Smooth muscle cell (in vitro differentiated cells): Measurements from ENCODE around the gene SMC1B. TPM values are rescaled to one million over a fixed set of nuclear protein-coding genes. Genes with fewer than 3 reads are reported as not detected.

ENCODE experiments used
- DNase-seq: peaks from one replicate; lab custom pipeline; 2025; ENCODE audit not compliant: unreplicated experiment; lab: John Stamatoyannopoulos, UW
- H2AFZ ChIP-seq: fragments of 200-600 bp; sonication (generic); 2 replicates; pipeline ENCODE4 v1.6.0; 2016; ENCODE audit warnings: antibody characterized with exemption, low read depth, mild to moderate bottlenecking
- H3F3A ChIP-seq: fragments of 200-600 bp; sonication (generic); 2 replicates; pipeline ENCODE4 v1.6.0; 2017; ENCODE audit warnings: antibody characterized with exemption, low read depth
- H3K27ac ChIP-seq: fragments of 200-600 bp; sonication (generic); 2 replicates; pipeline ENCODE4 v1.5.1; 2016; ENCODE audit warnings: low read depth, mild to moderate bottlenecking
- H3K27me3 ChIP-seq: fragments of 200-600 bp; sonication (generic); 2 replicates; pipeline ENCODE4 v1.6.1; 2016; ENCODE audit warnings: low read depth, mild to moderate bottlenecking
- H3K36me3 ChIP-seq: fragments of 200-600 bp; sonication (generic); 2 replicates; pipeline ENCODE4 v1.5.1; 2016; ENCODE audit warnings: low read depth
- H3K4me1 ChIP-seq: fragments of 200-600 bp; sonication (generic); 2 replicates; pipeline ENCODE4 v1.5.1; 2016; ENCODE audit warnings: low read depth
- H3K4me2 ChIP-seq: fragments of 200-600 bp; sonication (generic); 2 replicates; pipeline ENCODE4 v1.6.0; 2016; ENCODE audit warnings: mild to moderate bottlenecking
- H3K4me3 ChIP-seq: fragments of 200-600 bp; sonication (generic); 2 replicates; pipeline ENCODE4 v1.5.1; 2016; ENCODE audit warnings: mild to moderate bottlenecking
- H3K79me2 ChIP-seq: fragments of 200-600 bp; sonication (generic); 2 replicates; pipeline ENCODE4 v1.6.0; 2016; ENCODE audit warnings: low read depth, mild to moderate bottlenecking
- H3K9ac ChIP-seq: fragments of 200-600 bp; sonication (generic); 2 replicates; pipeline ENCODE4 v1.6.0; 2016; ENCODE audit warnings: low read depth
- H3K9me3 ChIP-seq: fragments of 200-600 bp; sonication (generic); replicated peaks from 2 replicates; pipeline ENCODE4 v1.5.1; 2016; ENCODE audit warnings: low read depth
- H4K20me1 ChIP-seq: fragments of 200-600 bp; sonication (generic); 2 replicates; pipeline ENCODE4 v1.6.0; 2016; ENCODE audit warnings: low read depth
- CTCF ChIP-seq: fragments of 200-600 bp; sonication (generic); IDR thresholded peaks from 2 replicates; pipeline ENCODE4 v1.5.1; 2017; ENCODE audit warnings: borderline replicate concordance, mild to moderate bottlenecking, antibody characterized with exemption; ENCODE audit not compliant: insufficient read depth, poor library complexity, severe bottlenecking
- WGBS: methylation state at CpG from one replicate; pipeline ENCODE4 v1.1.7; 2016; ENCODE audit warnings: low lambda C conversion rate; 5-methylcytosine and 5-hydroxymethylcytosine counted together
- polyA plus RNA-seq: library from polyadenylated mRNA; unstranded; fragments of >200 nt; fragmentation: Nextera tagmentation; extraction: Ambion mirVana; gene quantifications from 2 replicates; pipeline ENCODE4 v1.2.1, GENCODE V29; 2016
- total RNA-seq: library from RNA; depleted of rRNA; stranded (reverse); fragments of >200 nt; gene quantifications from 2 replicates; pipeline ENCODE4 v1.2.3, GENCODE V29; 2014

Gene SMC1B
- total and polyA plus RNA-seq, 2 experiments from 2014 or later: 0.06 TPM; not detected in 1

- WGBS: 85% methylated on average over 4 of the region's 4 CpGs
- H4K20me1 ChIP-seq: no peaks in the 10 kb centered on the region
- H3K27me3 ChIP-seq: no peaks in the 10 kb centered on the region
- H3K36me3 ChIP-seq: no peaks in the 10 kb centered on the region
- H3K4me1 ChIP-seq: no peaks in the 10 kb centered on the region
- no peak for TF ChIP-seq CTCF
- H3K4me3 ChIP-seq: no peak overlapping the region
- H3K9ac ChIP-seq: no peak overlapping the region
- no peak for DNase-seq
- H3F3A ChIP-seq: peaks cover 4% of the 10 kb centered on the region
- H3K4me2 ChIP-seq: no peak overlapping the region
- H3K79me2 ChIP-seq: no peaks in the 10 kb centered on the region
- no peak overlapping the region for H3K27ac ChIP-seq
- H2AFZ ChIP-seq: no peak overlapping the region
- H3K9me3 ChIP-seq: no peaks in the 10 kb centered on the region
Observed at GRCh38 chr22:45455621-45456020, 42.2 kb upstream of the SMC1B start.

GRCh38 chr22:45455212-45455611 lies 41.8 kb upstream of the SMC1B start:
- H3K79me2 ChIP-seq: no peaks in the 10 kb centered on the region
- no peak overlapping the region for H3K4me3 ChIP-seq
- H3K4me2 ChIP-seq: no peak overlapping the region
- no peak for DNase-seq
- no peaks in the 10 kb centered on the region for H4K20me1 ChIP-seq
- H3K4me1 ChIP-seq: no peaks in the 10 kb centered on the region
- H3K36me3 ChIP-seq: no peaks in the 10 kb centered on the region
- 69% methylated on average over 14 of the region's 14 CpGs for WGBS
- no peak overlapping the region for H3K27ac ChIP-seq
- no peaks in the 10 kb centered on the region for H3K9me3 ChIP-seq
- H3K9ac ChIP-seq: no peak overlapping the region
- no peak for TF ChIP-seq CTCF
- H3K27me3 ChIP-seq: no peaks in the 10 kb centered on the region
- H3F3A ChIP-seq: peaks cover 4% of the 10 kb centered on the region
- no peak overlapping the region for H2AFZ ChIP-seq

GRCh38 chr22:45454275-45454674 lies 40.9 kb upstream of the SMC1B start:
- DNase-seq: no peak
- 63% methylated on average over 4 of the region's 4 CpGs for WGBS

More at GRCh38 chr22:45454275-45454674, 40.9 kb upstream of the SMC1B start:
- Histone ChIP-seq H2AFZ (no peak overlapping the region), H3K4me1 (no peaks in the 10 kb centered on the region), H3K4me3 (no peak overlapping the region), H3K9ac (no peak overlapping the region), H3K27me3 (no peaks in the 10 kb centered on the region), H3K79me2 (no peaks in the 10 kb centered on the region), H3F3A (no peaks in the 10 kb centered on the region), H3K9me3 (no peaks in the 10 kb centered on the region), H3K27ac (no peak overlapping the region), H3K36me3 (no peaks in the 10 kb centered on the region), H3K4me2 (no peak overlapping the region), H4K20me1 (no peaks in the 10 kb centered on the region)
- no peak for TF ChIP-seq CTCF
